Measurements from ENCODE around the gene TP53I11.

GRCh38 chr11:44955015-44955738, 4.5 kb upstream of the TP53I11 start:
- TF ChIP-seq EZH2 (IDR thresholded peaks at IDR 0.05; ENCODE audit: insufficient read depth, poor library complexity, severe bottlenecking) (no peak), EZH2phosphoT487 (IDR thresholded peaks at IDR 0.05; ENCODE audit: insufficient read depth, low read depth) (no peak)
